Stimulated activated CD8-positive, alpha-beta memory T cell treated with anti-CD3 and anti-CD28 coated beads, Interleukin-7, amount 100 ng/mL, for 48 hours (primary cell): ENCODE results near the gene RAD51B.

ENCODE experiments used
- DNase-seq, 2 donors: peaks; one replicate each; pipeline ENCODE4 v3.0.0-alpha.2; 2020; ENCODE audit warnings: low read depth in 1 of 2; ENCODE audit errors: extremely low read depth in 1 of 2

Gene RAD51B

GRCh38 chr14:68666899-68667298 is 847.3 kb downstream of the RAD51B start:
- no peak for DNase-seq

GRCh38 chr14:68667313-68667791 is 847.8 kb downstream of the RAD51B start:
- DNase-seq: no peak

GRCh38 chr14:68668028-68668427 is 848.4 kb downstream of the RAD51B start:
- DNase-seq: no peak

- DNase-seq: no peak
These were observed 849.0 kb downstream of the RAD51B start for GRCh38 chr14:68668531-68668930.

- DNase-seq: no peak
These were observed 849.5 kb downstream of the RAD51B start for GRCh38 chr14:68669111-68669511.

GRCh38 chr14:68669603-68670358 is 850.2 kb downstream of the RAD51B start:
- no peak for DNase-seq

GRCh38 chr14:68670359-68670715 is 850.8 kb downstream of the RAD51B start:
- no peak for DNase-seq

GRCh38 chr14:68671909-68672308 is 852.3 kb downstream of the RAD51B start:
- DNase-seq: no peak

GRCh38 chr14:68672609-68673285 is 853.2 kb downstream of the RAD51B start:
- DNase-seq: no peak

GRCh38 chr14:68673464-68673863 is 853.9 kb downstream of the RAD51B start:
- DNase-seq: no peak

GRCh38 chr14:68674538-68675232 is 855.1 kb downstream of the RAD51B start:
- no peak for DNase-seq

- no peak for DNase-seq
These were observed 855.6 kb downstream of the RAD51B start for GRCh38 chr14:68675233-68675577.

- DNase-seq: no peak
These were observed 856.9 kb downstream of the RAD51B start for GRCh38 chr14:68676511-68676943.

- no peak for DNase-seq
These were observed 857.9 kb downstream of the RAD51B start for GRCh38 chr14:68677476-68677875.

GRCh38 chr14:68677901-68678300 is 858.3 kb downstream of the RAD51B start:
- no peak for DNase-seq

- DNase-seq: no peak
These were observed 858.9 kb downstream of the RAD51B start for GRCh38 chr14:68678471-68678870.

GRCh38 chr14:68679301-68679700 is 859.7 kb downstream of the RAD51B start:
- DNase-seq: no peak

GRCh38 chr14:68679746-68680467 is 860.3 kb downstream of the RAD51B start:
- DNase-seq: no peak

GRCh38 chr14:68680541-68681051 is 861.0 kb downstream of the RAD51B start:
- DNase-seq: no peak

- no peak for DNase-seq
These were observed 861.9 kb downstream of the RAD51B start for GRCh38 chr14:68681256-68682011.
